IMR-90 (cell line): ENCODE data around the gene KPNA5. TPM values are rescaled to one million over a fixed set of nuclear protein-coding genes. Genes with fewer than 3 reads are reported as not detected.
"Not testable (repeated sequence)": the region's sequence is repeated elsewhere in the genome, so short reads cannot be mapped to it uniquely, and the experiment has no call there.

Source experiments
- ATAC-seq: fragments of 200-7000 bp; cut with Tn5 transposase; 2 replicates; pipeline ENCODE4 v1.9.1; 2020; ENCODE audit warnings: low read depth, mild to moderate bottlenecking, moderate library complexity
- BruUV-seq: library from RNA; stranded (reverse); fragments of 400-500 nt; replicated peaks from 2 replicates; lab custom pipeline; 2021; lab: Mats Ljungman, UMichigan
- CTCF ChIA-PET: fragments of 300-600 bp; formaldehyde crosslinking; extraction: SDS; loops from one replicate; lab custom pipeline; 2021; ENCODE audit warnings: antibody characterized with exemption; lab: Yijun Ruan, JAX
- POLR2A ChIA-PET: fragments of 300-600 bp; sonication (Branson Sonifier 250); formaldehyde crosslinking; loops from one replicate; lab custom pipeline; 2022; ENCODE audit warnings: antibody characterized with exemption; ENCODE audit not compliant: unreplicated experiment; lab: Charles Lee
- DNase-seq: peaks from one replicate; pipeline ENCODE4 v3.0.0; 2013
- H2AFZ ChIP-seq: replicated peaks from 2 replicates; pipeline ENCODE3; 2013; ENCODE audit warnings: low read length, mild to moderate bottlenecking; ENCODE audit not compliant: poor library complexity
- H2AK5ac ChIP-seq: 2 replicates; pipeline ENCODE4 v1.6.1; 2013; ENCODE audit warnings: low read depth, low read length, inconsistent platforms
- H2AK9ac ChIP-seq: replicated peaks from 2 replicates; pipeline ENCODE3; 2013; ENCODE audit warnings: mild to moderate bottlenecking, low read depth, low read length, moderate library complexity; ENCODE audit not compliant: poor library complexity
- H2BK120ac ChIP-seq: 2 replicates; pipeline ENCODE4 v1.6.1; 2013; ENCODE audit warnings: low read depth, low read length, inconsistent platforms
- H2BK15ac ChIP-seq: 3 replicates; pipeline ENCODE4 v1.6.1; 2013; ENCODE audit warnings: low read depth, low read length, inconsistent platforms
- H2BK20ac ChIP-seq: 2 replicates; pipeline ENCODE4 v1.6.1; 2013; ENCODE audit warnings: low read depth, mild to moderate bottlenecking, inconsistent platforms, low read length, moderate library complexity
- H2BK5ac ChIP-seq: 2 replicates; pipeline ENCODE4 v1.6.1; 2013; ENCODE audit warnings: mild to moderate bottlenecking, low read depth, low read length, inconsistent platforms; ENCODE audit not compliant: poor library complexity, severe bottlenecking
- H3K14ac ChIP-seq: replicated peaks from 2 replicates; pipeline ENCODE4 v1.6.1; 2013; ENCODE audit warnings: low read depth, low read length, inconsistent platforms
- H3K18ac ChIP-seq: 2 replicates; pipeline ENCODE4 v1.6.1; 2013; ENCODE audit warnings: low read depth, low read length, control low read depth
- H3K23ac ChIP-seq: 2 replicates; pipeline ENCODE4 v1.6.1; 2013; ENCODE audit warnings: low read depth, low read length, inconsistent platforms
- H3K27ac ChIP-seq: 2 replicates; pipeline ENCODE4 v1.5.1; 2013; ENCODE audit warnings: mild to moderate bottlenecking, control low read depth, low read length; ENCODE audit not compliant: insufficient read depth
- H3K27me3 ChIP-seq: 2 replicates; pipeline ENCODE4 v1.6.1; 2013; ENCODE audit warnings: low read length; ENCODE audit not compliant: control insufficient read depth, insufficient read depth
- H3K36me3 ChIP-seq: 2 replicates; pipeline ENCODE4 v1.6.1; 2013; ENCODE audit warnings: low read length, mixed read lengths; ENCODE audit not compliant: control insufficient read depth, insufficient read depth
- H3K4ac ChIP-seq: 2 replicates; pipeline ENCODE4 v1.6.1; 2013; ENCODE audit warnings: low read depth, low read length, inconsistent platforms
- H3K4me1 ChIP-seq: 2 replicates; pipeline ENCODE4 v1.6.1; 2013; ENCODE audit warnings: low read length, mixed read lengths; ENCODE audit not compliant: control insufficient read depth, insufficient read depth
- H3K4me2 ChIP-seq: 2 replicates; pipeline ENCODE4 v1.6.1; 2013; ENCODE audit warnings: low read depth, mild to moderate bottlenecking, control low read depth, low read length, moderate library complexity
- H3K4me3 ChIP-seq: 2 replicates; pipeline ENCODE4 v1.5.1; 2013; ENCODE audit warnings: low read depth, mild to moderate bottlenecking, control low read depth, low read length, moderate library complexity; ENCODE audit not compliant: insufficient read depth
- H3K56ac ChIP-seq: 2 replicates; pipeline ENCODE4 v1.6.1; 2013; ENCODE audit warnings: low read length, inconsistent platforms; ENCODE audit not compliant: insufficient read depth; ENCODE audit errors: extremely low read depth
- H3K79me1 ChIP-seq, 2 experiments: 2 replicates each; pipeline ENCODE4 v1.6.1; 2013; ENCODE audit warnings: low read length in 2 of 2, inconsistent platforms in 1 of 2, low read depth in 1 of 2
- H3K9ac ChIP-seq: 2 replicates; pipeline ENCODE4 v1.6.1; 2013; ENCODE audit warnings: low read depth, low read length, control low read depth
- H3K9me1 ChIP-seq: 2 replicates; pipeline ENCODE4 v1.6.1; 2013; ENCODE audit warnings: low read length, inconsistent platforms; ENCODE audit not compliant: insufficient read depth
- H3K9me3 ChIP-seq: 2 replicates; pipeline ENCODE4 v1.6.1; 2013; ENCODE audit warnings: low read length; ENCODE audit not compliant: control insufficient read depth, insufficient read depth
- H4K20me1 ChIP-seq: 2 replicates; pipeline ENCODE4 v1.6.1; 2013; ENCODE audit warnings: low read length, inconsistent platforms; ENCODE audit not compliant: insufficient read depth
- H4K5ac ChIP-seq: 2 replicates; pipeline ENCODE4 v1.6.1; 2013; ENCODE audit warnings: mild to moderate bottlenecking, low read depth, low read length, control low read depth
- H4K8ac ChIP-seq, 2 experiments: 2 replicates each; pipeline ENCODE4 v1.6.1; 2013; ENCODE audit warnings: low read depth in 2 of 2, low read length in 2 of 2, control low read depth in 1 of 2, inconsistent platforms in 1 of 2
- H4K91ac ChIP-seq: 2 replicates; pipeline ENCODE4 v1.6.1; 2013; ENCODE audit warnings: low read depth, low read length, inconsistent platforms; ENCODE audit not compliant: insufficient read depth
- WGBS, 2 experiments: methylation state at CpG; one replicate each; pipeline versions ENCODE4 v1.1.5 to v1.1.7; 2013; ENCODE audit warnings: missing lambda C conversion rate in 2 of 2; ENCODE audit not compliant: insufficient read length in 1 of 2; ENCODE audit errors: extremely low coverage in 2 of 2; 5-methylcytosine and 5-hydroxymethylcytosine counted together
- dilution Hi-C: fragments of 300-500 bp; cut with HindIII; formaldehyde crosslinking; loops from one replicate; pipeline ENCODE4 v1.14.3; 2018; ENCODE audit warnings: low sequenced_read_pairs; ENCODE audit not compliant: unreplicated experiment
- in situ Hi-C: fragments of 300-500 bp; cut with MboI; formaldehyde crosslinking; loops from 3 replicates; pipeline ENCODE4 v1.14.3; 2019; ENCODE audit warnings: low sequenced_read_pairs, inconsistent platforms, mixed read lengths
- intact Hi-C: fragments of 100-400 bp; cut with micrococcal nuclease; formaldehyde crosslinking; loops from 2 replicates; pipeline ENCODE4 v1.10.0; 2022
- polyA plus RNA-seq, 3 experiments: library from polyadenylated mRNA; depleted of rRNA; stranded (reverse); fragments of >200 nt; gene quantifications; 2 replicates each; pipeline ENCODE4 v1.2.3, GENCODE V29; 2012; ENCODE audit warnings: low replicate concordance in 1 of 3
- total RNA-seq: library from RNA; depleted of rRNA; stranded (reverse); fragments of >200 nt; gene quantifications from 2 replicates; pipeline ENCODE4 v1.2.3, GENCODE V29; 2012

KPNA5 gene
- total and polyA plus RNA-seq, 2 of the 4 experiments (the other 2 are of a cell fraction) = 2.2 to 5.9 TPM

GRCh38 chr6:116686475-116687101 lies 5.6 kb downstream of the KPNA5 start:
- H3K36me3 ChIP-seq, in situ Hi-C loops, H2BK5ac ChIP-seq, BruUV-seq, H2AFZ ChIP-seq, H4K5ac ChIP-seq, H2AK9ac ChIP-seq, ATAC-seq, intact Hi-C loops, H2AK5ac ChIP-seq, H3K27me3 ChIP-seq, dilution Hi-C loops, H3K56ac ChIP-seq, H3K18ac ChIP-seq, H3K4me1 ChIP-seq, H4K91ac ChIP-seq, H3K4me3 ChIP-seq, H4K8ac ChIP-seq, H2BK20ac ChIP-seq, H4K20me1 ChIP-seq, H3K14ac ChIP-seq, CTCF ChIA-PET, H3K4ac ChIP-seq, H2BK15ac ChIP-seq, H3K9me1 ChIP-seq, H2BK120ac ChIP-seq, POLR2A ChIA-PET, H3K4me2 ChIP-seq, H3K9ac ChIP-seq, H3K27ac ChIP-seq, H3K23ac ChIP-seq, DNase-seq, H3K9me3 ChIP-seq: not testable (repeated sequence)
- WGBS, 2 experiments = 86% methylated on average over 1 of the region's 2 CpGs; no CpG with 5 or more reads in 1 of the 2 experiments
- H3K79me1 ChIP-seq = peaks cover 11 to 28% of the 10 kb centered on the region in 2 experiments; a peak in 3 of 4 replicates
